Astrocyte of the spinal cord (primary cell): ENCODE results near the gene MINDY2.
"Not testable (repeated sequence)": the region's sequence is repeated elsewhere in the genome, so short reads cannot be mapped to it uniquely, and the experiment has no call there.

Source experiments
- DNase-seq: peaks from one replicate; pipeline ENCODE4 v3.0.0; 2011; ENCODE audit warnings: low read depth, low spot score
- H3K4me3 ChIP-seq: 2 replicates; pipeline ENCODE4 v1.5.1; 2011; ENCODE audit warnings: low read depth, mild to moderate bottlenecking, low read length, moderate library complexity
- in situ Hi-C: cut with HindIII; loops from 2 replicates; pipeline ENCODE4 v1.10.0; 2017; ENCODE audit warnings: low sequenced_read_pairs
- TF ChIP-seq, protein P1 (sequence below): IDR thresholded peaks from 2 replicates; pipeline ENCODE4 v1.5.1; 2012; ENCODE audit warnings: low read depth, mild to moderate bottlenecking, low read length, inconsistent platforms

The MINDY2 gene

DNA sequence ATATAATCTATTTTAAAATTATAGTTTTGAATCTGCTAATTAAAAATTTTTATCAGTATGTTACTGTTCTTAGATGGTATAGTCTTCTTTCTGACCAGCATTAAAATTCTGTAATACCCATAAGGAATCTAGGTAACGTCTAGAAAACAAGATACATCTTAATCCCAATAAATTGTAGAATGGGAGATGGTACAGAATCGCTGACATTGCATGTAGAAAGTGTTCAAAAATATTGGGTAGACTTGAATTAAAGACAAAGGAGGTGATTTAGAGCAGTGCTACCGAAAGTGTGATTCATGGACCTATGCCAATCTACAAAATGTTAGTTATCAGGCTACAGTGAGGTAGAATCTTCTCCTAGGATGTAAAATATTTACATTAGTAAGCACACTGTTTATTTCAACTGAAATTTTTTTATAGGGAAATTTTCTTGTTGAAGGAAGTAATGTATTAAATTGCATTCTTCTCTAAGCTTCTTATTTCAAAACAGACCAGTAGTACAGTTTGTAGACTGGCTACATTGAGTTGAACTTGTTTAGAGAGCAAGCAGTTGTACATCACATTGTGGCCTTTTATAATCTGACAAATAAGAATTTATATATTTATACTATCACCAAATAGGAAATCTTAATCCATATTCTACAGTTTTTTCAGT is 17.1 kb downstream of the MINDY2 start:
- TF ChIP-seq, protein P1, sequence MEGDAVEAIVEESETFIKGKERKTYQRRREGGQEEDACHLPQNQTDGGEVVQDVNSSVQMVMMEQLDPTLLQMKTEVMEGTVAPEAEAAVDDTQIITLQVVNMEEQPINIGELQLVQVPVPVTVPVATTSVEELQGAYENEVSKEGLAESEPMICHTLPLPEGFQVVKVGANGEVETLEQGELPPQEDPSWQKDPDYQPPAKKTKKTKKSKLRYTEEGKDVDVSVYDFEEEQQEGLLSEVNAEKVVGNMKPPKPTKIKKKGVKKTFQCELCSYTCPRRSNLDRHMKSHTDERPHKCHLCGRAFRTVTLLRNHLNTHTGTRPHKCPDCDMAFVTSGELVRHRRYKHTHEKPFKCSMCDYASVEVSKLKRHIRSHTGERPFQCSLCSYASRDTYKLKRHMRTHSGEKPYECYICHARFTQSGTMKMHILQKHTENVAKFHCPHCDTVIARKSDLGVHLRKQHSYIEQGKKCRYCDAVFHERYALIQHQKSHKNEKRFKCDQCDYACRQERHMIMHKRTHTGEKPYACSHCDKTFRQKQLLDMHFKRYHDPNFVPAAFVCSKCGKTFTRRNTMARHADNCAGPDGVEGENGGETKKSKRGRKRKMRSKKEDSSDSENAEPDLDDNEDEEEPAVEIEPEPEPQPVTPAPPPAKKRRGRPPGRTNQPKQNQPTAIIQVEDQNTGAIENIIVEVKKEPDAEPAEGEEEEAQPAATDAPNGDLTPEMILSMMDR, result no peak
- H3K4me3 ChIP-seq, result no peak overlapping the region
- DNase-seq, result no peak
- in situ Hi-C loops, result no loop called here

DNA sequence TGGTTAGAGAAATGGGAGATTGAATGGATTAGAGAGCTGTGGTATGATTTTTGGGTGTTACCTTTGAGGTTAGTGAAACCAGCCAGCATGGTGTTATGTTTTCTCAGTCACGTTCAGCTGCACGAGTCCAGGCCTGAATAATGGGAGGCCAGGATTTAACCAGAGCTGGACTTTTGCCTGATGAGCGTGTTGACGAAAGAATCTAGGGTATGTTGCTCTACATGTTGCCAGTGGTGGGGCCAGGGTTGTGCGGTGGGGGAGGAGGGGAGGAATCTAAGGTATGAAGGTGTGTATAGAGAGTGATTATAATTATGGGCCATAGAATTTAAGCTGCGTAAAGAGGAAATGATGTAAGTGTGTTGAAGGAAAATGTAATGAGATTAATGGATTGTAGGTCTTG is 22.8 kb downstream of the MINDY2 start:
- no peak for DNase-seq
- TF ChIP-seq, protein P1, result no peak
- in situ Hi-C loops, result no loop called here
- no peak overlapping the region for H3K4me3 ChIP-seq

DNA sequence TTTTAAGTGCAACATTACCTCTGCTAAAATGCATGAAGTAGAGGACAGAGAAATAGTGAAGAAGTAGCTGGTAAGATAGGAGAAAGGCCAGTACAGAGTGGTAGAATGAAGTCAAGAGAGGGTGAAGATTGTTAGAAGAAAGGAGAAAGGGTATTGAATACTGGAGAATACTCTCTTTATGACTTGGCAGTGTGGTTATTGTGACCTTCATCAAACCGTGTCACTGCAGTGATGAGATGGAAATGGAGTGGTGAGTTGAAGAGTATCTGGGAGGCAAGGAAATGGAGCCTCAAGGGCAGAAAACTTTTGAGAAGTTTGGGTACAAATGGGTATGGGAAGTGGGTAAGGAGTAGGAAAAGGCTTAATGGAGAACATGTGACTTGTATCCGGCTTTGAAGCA is 24.7 kb downstream of the MINDY2 start:
- H3K4me3 ChIP-seq, result no peak overlapping the region
- in situ Hi-C loops, result no loop called here
- TF ChIP-seq, protein P1, result no peak
- DNase-seq, result no peak

DNA sequence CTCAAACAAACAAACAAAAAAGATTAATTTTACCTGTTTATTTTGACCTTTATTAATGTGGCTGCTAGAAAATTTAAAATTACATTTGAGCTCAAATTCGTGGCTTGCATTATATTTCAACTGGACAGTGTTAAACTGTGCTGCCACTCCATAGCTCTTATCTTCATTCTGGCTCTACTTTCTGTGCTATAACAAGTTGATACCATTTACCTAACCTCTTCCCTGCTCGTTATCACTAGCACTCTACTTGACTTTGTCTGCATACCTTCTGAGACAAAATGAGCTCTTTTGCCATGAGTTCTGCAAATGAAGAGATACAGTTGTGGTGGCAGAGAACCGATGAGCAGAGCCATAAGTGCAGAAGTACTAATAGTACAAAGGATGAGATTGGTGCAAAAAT is 26.4 kb downstream of the MINDY2 start:
- in situ Hi-C loops, result no loop called here
- no peak overlapping the region for H3K4me3 ChIP-seq
- TF ChIP-seq, protein P1, result no peak
- DNase-seq, result no peak

DNA sequence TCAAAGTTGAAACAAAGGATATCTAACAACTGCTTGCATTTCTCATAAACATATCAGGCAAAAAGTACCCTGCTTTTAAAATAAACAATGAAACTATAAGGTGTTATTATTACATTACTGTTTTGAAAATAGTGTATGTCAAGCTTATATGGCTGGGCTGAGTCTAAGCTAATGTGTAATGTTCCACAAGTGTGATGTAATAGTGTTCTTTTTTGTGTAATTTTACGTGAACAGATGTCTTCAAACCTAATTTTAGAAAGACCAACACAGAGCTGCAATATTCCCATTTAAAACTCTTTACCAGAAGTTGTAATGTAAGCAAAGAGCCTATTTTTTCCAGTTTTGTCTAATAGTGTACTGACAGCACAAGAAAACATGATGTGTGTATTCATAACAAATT is 34.0 kb downstream of the MINDY2 start:
- no peak overlapping the region for H3K4me3 ChIP-seq
- in situ Hi-C loops, result no loop called here
- TF ChIP-seq, protein P1, result no peak
- DNase-seq, result no peak

DNA sequence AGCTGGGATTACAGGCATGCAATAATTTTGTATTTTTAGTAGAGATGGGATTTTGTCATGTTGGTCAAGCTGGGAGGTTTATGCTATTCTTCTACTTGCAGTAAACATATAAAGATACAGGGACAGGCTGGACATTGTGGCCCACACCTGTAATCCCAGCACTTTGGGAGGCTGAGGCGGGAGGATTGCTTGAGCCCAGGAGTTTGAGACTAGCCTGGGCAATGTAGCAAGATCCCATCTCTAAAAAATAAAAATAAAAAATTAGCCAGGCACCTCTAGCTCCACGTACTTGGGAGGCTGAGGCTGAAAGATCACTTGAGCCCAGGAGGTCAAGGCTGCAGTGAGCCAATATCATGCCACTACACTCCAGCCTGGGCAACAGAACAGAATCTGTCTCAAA is 52.2 kb downstream of the MINDY2 start:
- H3K4me3 ChIP-seq, DNase-seq, in situ Hi-C loops: not testable (repeated sequence)

DNA sequence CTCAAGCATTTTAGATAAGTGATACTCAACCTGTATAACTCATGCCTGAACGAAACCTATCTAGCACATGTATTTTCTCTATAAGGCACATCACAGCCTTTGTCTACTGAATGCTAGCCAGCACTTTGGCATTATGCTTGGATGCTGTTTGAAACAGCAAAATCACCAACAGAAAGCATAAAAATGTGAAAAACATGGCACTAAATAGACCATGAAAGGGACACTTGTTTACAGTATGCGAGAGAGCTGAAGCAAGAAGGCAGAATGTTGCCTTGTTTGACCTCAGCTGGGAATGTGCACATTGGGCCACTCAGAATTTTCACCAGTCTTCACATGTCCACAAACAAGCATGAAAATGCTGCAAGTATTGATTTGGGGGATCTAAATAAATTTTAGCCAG is 59.5 kb downstream of the MINDY2 start:
- in situ Hi-C loops, result no loop called here
- TF ChIP-seq, protein P1, result no peak
- H3K4me3 ChIP-seq, result no peak overlapping the region
- no peak for DNase-seq

DNA sequence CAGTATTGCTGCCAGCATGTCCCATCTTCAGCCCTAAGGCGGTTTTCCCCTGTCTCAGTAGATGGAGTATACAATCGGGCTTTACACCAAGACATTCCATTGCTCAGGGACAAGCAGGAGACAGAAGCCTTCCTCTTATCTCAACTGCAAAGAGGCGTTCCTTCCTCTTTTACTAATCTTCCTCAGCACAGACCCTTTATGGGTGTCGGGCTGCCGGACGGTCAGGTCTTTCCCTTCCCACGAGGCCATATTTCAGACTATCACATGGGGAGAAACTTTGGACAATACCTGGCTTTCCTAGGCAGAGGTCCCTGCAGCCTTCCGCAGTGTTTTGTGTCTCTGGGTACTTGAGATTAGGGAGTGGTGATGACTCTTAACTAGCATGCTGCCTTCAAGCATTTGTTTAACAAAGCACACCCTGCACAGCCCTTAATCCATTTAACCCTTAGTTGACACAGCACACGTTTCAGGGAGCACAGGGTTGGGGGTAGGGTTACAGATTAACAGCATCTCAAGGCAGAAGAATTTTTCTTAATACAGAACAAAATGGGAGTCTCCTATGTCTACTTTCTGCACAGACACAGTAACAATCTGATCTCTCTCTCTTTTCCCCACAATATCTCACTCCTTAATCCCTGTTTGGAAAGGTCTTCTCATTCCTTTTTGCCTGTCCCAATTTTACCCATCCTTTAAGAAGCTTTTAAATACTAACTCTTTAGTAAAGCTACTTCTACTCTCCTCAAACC is 62.8 kb downstream of the MINDY2 start:
- in situ Hi-C loops, DNase-seq: not testable (repeated sequence)

More for the DNA sequence above, 62.8 kb downstream of the MINDY2 start:
- H3K4me3 ChIP-seq, result not testable (repeated sequence)
